SK-N-SH (cell line): ENCODE measurements around the gene DIAPH2. TPM values are rescaled to one million over a fixed set of nuclear protein-coding genes. Genes with fewer than 3 reads are reported as not detected.

Experiments
- CTCF ChIA-PET: fragments of 300-600, 350-600 bp; formaldehyde crosslinking; extraction: SDS; loops from one replicate; lab custom pipeline; 2021; lab: Yijun Ruan, JAX
- POLR2A ChIA-PET: fragments of 350-600 bp; sonication (Branson Sonifier 250); formaldehyde crosslinking; extraction: SDS; loops from one replicate; lab custom pipeline; 2020; ENCODE audit warnings: antibody characterized with exemption, inconsistent platforms; lab: Yijun Ruan, JAX
- DNase-seq: peaks from one replicate; pipeline ENCODE4 v3.0.0; 2012
- H2AFZ ChIP-seq: fragments of 200-600 bp; sonication (generic); 2 replicates; pipeline ENCODE4 v1.8.1; 2016; ENCODE audit warnings: antibody characterized with exemption, mild to moderate bottlenecking, low read depth
- H3F3A ChIP-seq: fragments of 200-600 bp; sonication (generic); replicated peaks from 2 replicates; pipeline ENCODE3; 2016; ENCODE audit warnings: antibody characterized with exemption, mild to moderate bottlenecking; ENCODE audit not compliant: insufficient read depth
- H3K27ac ChIP-seq, 2 experiments: fragments of 200-500 bp in 1 of 2; fragments of 200-600 bp in 1 of 2; sonication (Bioruptor generic) in 1 of 2; sonication (generic), shearing (Covaris generic) in 1 of 2; 2 replicates each; pipeline versions ENCODE4 v1.5.1 to v1.6.1; 2014 to 2016; ENCODE audit warnings: low read depth in 2 of 2, inconsistent platforms in 1 of 2, low read length in 1 of 2, mild to moderate bottlenecking in 1 of 2, mixed read lengths in 1 of 2
- H3K27me3 ChIP-seq: fragments of 200-600 bp; sonication (generic), shearing (Covaris generic); 2 replicates; pipeline ENCODE4 v1.6.1; 2016; ENCODE audit warnings: mixed run types; ENCODE audit not compliant: insufficient read depth
- H3K36me3 ChIP-seq, 2 experiments: fragments of 200-500 bp in 1 of 2; fragments of 200-600 bp in 1 of 2; sonication (Bioruptor generic) in 1 of 2; sonication (generic) in 1 of 2; replicated peaks in 1 of 2; 2 replicates each; pipeline versions ENCODE3 to v1.5.1; 2014 to 2016; ENCODE audit warnings: low read length in 1 of 2, mild to moderate bottlenecking in 1 of 2; ENCODE audit not compliant: insufficient read depth in 2 of 2, control insufficient read depth in 1 of 2
- H3K4me1 ChIP-seq, 2 experiments: fragments of 200-500 bp in 1 of 2; fragments of 200-600 bp in 1 of 2; sonication (Bioruptor generic) in 1 of 2; sonication (generic), shearing (Covaris generic) in 1 of 2; 2 replicates each; pipeline versions ENCODE4 v1.5.1 to v1.6.1; 2014 to 2016; ENCODE audit warnings: low read depth in 1 of 2, low read length in 1 of 2, mixed run types in 1 of 2; ENCODE audit not compliant: insufficient read depth in 2 of 2, control insufficient read depth in 1 of 2
- H3K4me2 ChIP-seq: fragments of 200-600 bp; sonication (generic), shearing (Covaris generic); 2 replicates; pipeline ENCODE4 v1.6.1; 2017; ENCODE audit warnings: mixed run types
- H3K4me3 ChIP-seq, 2 experiments: fragments of 200-500 bp in 1 of 2; fragments of 200-600 bp in 1 of 2; sonication (Bioruptor generic) in 1 of 2; sonication (generic), shearing (Covaris generic) in 1 of 2; 2 replicates each; pipeline versions ENCODE4 v1.5.1 to v1.8.1; 2014 to 2016; ENCODE audit warnings: low read depth in 2 of 2, inconsistent platforms in 1 of 2, low read length in 1 of 2, mild to moderate bottlenecking in 1 of 2, mixed read lengths in 1 of 2, moderate library complexity in 1 of 2
- H3K79me2 ChIP-seq: fragments of 200-600 bp; sonication (generic); 2 replicates; pipeline ENCODE4 v1.8.1; 2017; ENCODE audit warnings: mild to moderate bottlenecking; ENCODE audit not compliant: insufficient read depth
- H3K9ac ChIP-seq: fragments of 200-600 bp; sonication (generic); 2 replicates; pipeline ENCODE4 v1.6.1; 2017; ENCODE audit warnings: mixed run types
- H3K9me2 ChIP-seq: fragments of 200-600 bp; sonication (generic); 2 replicates; pipeline ENCODE4 v1.6.1; 2017; ENCODE audit warnings: mixed run types
- H3K9me3 ChIP-seq: fragments of 200-600 bp; sonication (generic); 2 replicates; pipeline ENCODE4 v1.6.1; 2017; ENCODE audit warnings: mixed run types, mild to moderate bottlenecking, moderate library complexity
- H4K20me1 ChIP-seq: fragments of 200-600 bp; sonication (generic); 2 replicates; pipeline ENCODE4 v1.6.1; 2017; ENCODE audit warnings: mild to moderate bottlenecking, mixed run types; ENCODE audit not compliant: insufficient read depth
- EZH2phosphoT487 ChIP-seq: fragments of 200-600 bp; sonication (generic); IDR thresholded peaks from 2 replicates; pipeline ENCODE4 v1.6.1; 2017; ENCODE audit warnings: low read depth, mixed run types, mild to moderate bottlenecking, antibody characterized with exemption, moderate library complexity, borderline replicate concordance
- FOXM1 ChIP-seq: IDR thresholded peaks from 2 replicates; pipeline ENCODE4 v1.4.0; 2012; ENCODE audit warnings: low read depth, mild to moderate bottlenecking
- IRF3 ChIP-seq: fragments of 150-350 bp; IDR thresholded peaks from 2 replicates; pipeline ENCODE4 v1.6.1; 2016; ENCODE audit warnings: mild to moderate bottlenecking, low read depth, low read length
- MAX ChIP-seq: IDR thresholded peaks from 2 replicates; pipeline ENCODE4 v1.4.0; 2012; ENCODE audit warnings: low read depth
- NRF1 ChIP-seq: IDR thresholded peaks from 2 replicates; pipeline ENCODE4 v1.6.1; 2012; ENCODE audit warnings: low read depth, mild to moderate bottlenecking, low read length
- REST ChIP-seq: IDR thresholded peaks from 2 replicates; pipeline ENCODE4 v1.6.1; 2012; ENCODE audit warnings: mild to moderate bottlenecking, low read depth, low read length, moderate library complexity
- USF1 ChIP-seq: IDR thresholded peaks from 2 replicates; pipeline ENCODE4 v1.4.0; 2012; ENCODE audit warnings: low read depth, borderline replicate concordance
- WGBS: methylation state at CpG from one replicate; pipeline ENCODE4 v1.1.6; 2017; ENCODE audit warnings: low lambda C conversion rate; 5-methylcytosine and 5-hydroxymethylcytosine counted together
- polyA plus RNA-seq, 3 experiments: library from polyadenylated mRNA; depleted of rRNA; stranded (reverse); fragments of >200 nt; gene quantifications; 2 replicates each; pipeline ENCODE4 v1.2.3, GENCODE V29; 2012

DIAPH2 gene
- polyA plus RNA-seq, 1 of the 3 experiments (the other 2 are of a cell fraction), result 1.1 TPM

GRCh38 chrX:97330151-97330550 lies 645.5 kb downstream of the DIAPH2 start:
- no peaks in the 10 kb centered on the region for H3K9me2 ChIP-seq
- H3K9me3 ChIP-seq, result no peaks in the 10 kb centered on the region
- no peak for DNase-seq
- WGBS, result 50% methylated on average over 1 of the region's 1 CpG
- no peak overlapping the region for H3K27ac ChIP-seq
- no peak overlapping the region for H3K9ac ChIP-seq
- H4K20me1 ChIP-seq, result no peaks in the 10 kb centered on the region
- H3K4me1 ChIP-seq, result no peaks in the 10 kb centered on the region
- H2AFZ ChIP-seq, result no peak overlapping the region
- no peaks in the 10 kb centered on the region for H3K36me3 ChIP-seq
- ChIA-PET POLR2A (no interaction called here), CTCF (no interaction called here)
- no peak for TF ChIP-seq FOXM1
- TF ChIP-seq MAX, result no peak
- no peak for TF ChIP-seq EZH2phosphoT487
- TF ChIP-seq NRF1, result no peak
- no peaks in the 10 kb centered on the region for H3K79me2 ChIP-seq
- no peak overlapping the region for H3K4me2 ChIP-seq
- H3K4me3 ChIP-seq, result no peak overlapping the region
- no peaks in the 10 kb centered on the region for H3F3A ChIP-seq
- H3K27me3 ChIP-seq, result no peaks in the 10 kb centered on the region

GRCh38 chrX:97332963-97333362 lies 648.3 kb downstream of the DIAPH2 start:
- H3F3A ChIP-seq, result no peaks in the 10 kb centered on the region
- H3K4me1 ChIP-seq, result no peaks in the 10 kb centered on the region
- no peaks in the 10 kb centered on the region for H3K79me2 ChIP-seq
- no peak overlapping the region for H2AFZ ChIP-seq
- no peak overlapping the region for H3K4me2 ChIP-seq
- H3K36me3 ChIP-seq, result no peaks in the 10 kb centered on the region
- ChIA-PET CTCF (no interaction called here), POLR2A (no interaction called here)
- H3K27me3 ChIP-seq, result no peaks in the 10 kb centered on the region
- H3K9ac ChIP-seq, result no peak overlapping the region
- 30% methylated on average over 3 of the region's 3 CpGs for WGBS
- no peak overlapping the region for H3K4me3 ChIP-seq
- no peak for DNase-seq
- no peaks in the 10 kb centered on the region for H4K20me1 ChIP-seq
- H3K27ac ChIP-seq, result no peak overlapping the region
- no peaks in the 10 kb centered on the region for H3K9me2 ChIP-seq
- no peaks in the 10 kb centered on the region for H3K9me3 ChIP-seq
- TF ChIP-seq USF1 (no peak), IRF3 (no peak), MAX (no peak), REST (no peak)
- TF ChIP-seq, all 33 proteins: peak for 0
